Chondrocyte (in vitro differentiated cells): ENCODE measurements around the gene KIF26B. TPM values are rescaled to one million over a fixed set of nuclear protein-coding genes. Genes with fewer than 3 reads are reported as not detected.

Experiments used
- DNase-seq: peaks from one replicate; pipeline ENCODE4 v3.0.0; 2021; ENCODE audit warnings: mixed read lengths, low spot score
- H3K27ac Mint-ChIP-seq: one replicate; pipeline ENCODE4 v1.8.0; 2021; ENCODE audit warnings: mild to moderate bottlenecking, moderate library complexity, mixed read lengths; ENCODE audit not compliant: unreplicated experiment
- H3K27me3 Mint-ChIP-seq: 2 replicates; pipeline ENCODE4 v1.8.0; 2021; ENCODE audit warnings: low read depth, mixed read lengths
- H3K36me3 Mint-ChIP-seq: 2 replicates; pipeline ENCODE4 v1.8.0; 2021; ENCODE audit warnings: low read depth, mixed read lengths
- H3K4me1 Mint-ChIP-seq: 2 replicates; pipeline ENCODE4 v1.8.0; 2021; ENCODE audit warnings: low read depth, mild to moderate bottlenecking, mixed read lengths
- H3K4me3 Mint-ChIP-seq: one replicate; pipeline ENCODE4 v1.8.0; 2021; ENCODE audit warnings: mild to moderate bottlenecking, moderate library complexity, mixed read lengths; ENCODE audit not compliant: unreplicated experiment
- H3K9me3 Mint-ChIP-seq: 2 replicates; pipeline ENCODE4 v1.8.0; 2021; ENCODE audit warnings: low read depth, mixed read lengths
- CTCF ChIP-seq: fragments of 200-600 bp; sonication (generic); IDR thresholded peaks from 2 replicates; pipeline ENCODE4 v1.5.0; 2021; ENCODE audit warnings: antibody characterized with exemption, mild to moderate bottlenecking, moderate library complexity
- total RNA-seq: library from RNA; stranded (reverse); gene quantifications from 3 replicates; pipeline ENCODE4 v1.2.1, GENCODE V29; 2021

The KIF26B gene
- total RNA-seq, 1 donor from 2014 or later: 47.0 TPM

- H3K36me3 Mint-ChIP-seq: peaks cover 8% of the 10 kb centered on the region
- H3K4me3 Mint-ChIP-seq: no peak overlapping the region
- no peak for TF ChIP-seq CTCF
- no peak for DNase-seq
- H3K4me1 Mint-ChIP-seq: peaks cover 32% of the 10 kb centered on the region
- no peaks in the 10 kb centered on the region for H3K27me3 Mint-ChIP-seq
- peaks cover 4% of the 10 kb centered on the region for H3K9me3 Mint-ChIP-seq
- H3K27ac Mint-ChIP-seq: peak overlapping the region; percentile 14
Measured at GRCh38 chr1:245201827-245202226, 47.0 kb downstream of the KIF26B start.

GRCh38 chr1:245205396-245205795 is 50.6 kb downstream of the KIF26B start:
- no peak for TF ChIP-seq CTCF
- no peak overlapping the region for H3K4me3 Mint-ChIP-seq
- H3K4me1 Mint-ChIP-seq: peaks cover 27% of the 10 kb centered on the region
- H3K27me3 Mint-ChIP-seq: no peaks in the 10 kb centered on the region
- DNase-seq: no peak
- H3K9me3 Mint-ChIP-seq: peaks cover 7% of the 10 kb centered on the region
- peak overlapping the region; percentile 12 for H3K27ac Mint-ChIP-seq
- H3K36me3 Mint-ChIP-seq: peaks cover 10% of the 10 kb centered on the region

- Mint-ChIP-seq H3K27me3 (no peaks in the 10 kb centered on the region), H3K4me3 (no peak overlapping the region), H3K27ac (no peak overlapping the region), H3K4me1 (peaks cover 23% of the 10 kb centered on the region), H3K9me3 (peaks cover 7% of the 10 kb centered on the region), H3K36me3 (peaks cover 10% of the 10 kb centered on the region)
- no peak for TF ChIP-seq CTCF
- DNase-seq: no peak
Measured at GRCh38 chr1:245205864-245206263, 51.1 kb downstream of the KIF26B start.

- H3K27ac Mint-ChIP-seq: peak overlapping the region; percentile 55
- H3K36me3 Mint-ChIP-seq: peaks cover 10% of the 10 kb centered on the region
- H3K4me3 Mint-ChIP-seq: no peak overlapping the region
- H3K9me3 Mint-ChIP-seq: peaks cover 7% of the 10 kb centered on the region
- no peak for TF ChIP-seq CTCF
- H3K27me3 Mint-ChIP-seq: no peaks in the 10 kb centered on the region
- peaks cover 10% of the 10 kb centered on the region for H3K4me1 Mint-ChIP-seq
- DNase-seq: no peak
Measured at GRCh38 chr1:245207056-245207638, 52.4 kb downstream of the KIF26B start.

- no peak for DNase-seq
- Mint-ChIP-seq H3K9me3 (peaks cover 7% of the 10 kb centered on the region), H3K36me3 (peaks cover 10% of the 10 kb centered on the region), H3K4me3 (no peak overlapping the region), H3K27me3 (no peaks in the 10 kb centered on the region), H3K4me1 (peaks cover 9% of the 10 kb centered on the region), H3K27ac (no peak overlapping the region)
- TF ChIP-seq CTCF: no peak
Measured at GRCh38 chr1:245207801-245208200, 53.0 kb downstream of the KIF26B start.
